ENCODE measurements around the gene ABCC3. TPM values are rescaled to one million over a fixed set of nuclear protein-coding genes. Genes with fewer than 3 reads are reported as not detected.

Gene ABCC3
- total and polyA plus RNA-seq, 2 donors (not counting 1 experiment from before 2014, with no cell fraction given) = 11.5 to 34.8 TPM

DNA sequence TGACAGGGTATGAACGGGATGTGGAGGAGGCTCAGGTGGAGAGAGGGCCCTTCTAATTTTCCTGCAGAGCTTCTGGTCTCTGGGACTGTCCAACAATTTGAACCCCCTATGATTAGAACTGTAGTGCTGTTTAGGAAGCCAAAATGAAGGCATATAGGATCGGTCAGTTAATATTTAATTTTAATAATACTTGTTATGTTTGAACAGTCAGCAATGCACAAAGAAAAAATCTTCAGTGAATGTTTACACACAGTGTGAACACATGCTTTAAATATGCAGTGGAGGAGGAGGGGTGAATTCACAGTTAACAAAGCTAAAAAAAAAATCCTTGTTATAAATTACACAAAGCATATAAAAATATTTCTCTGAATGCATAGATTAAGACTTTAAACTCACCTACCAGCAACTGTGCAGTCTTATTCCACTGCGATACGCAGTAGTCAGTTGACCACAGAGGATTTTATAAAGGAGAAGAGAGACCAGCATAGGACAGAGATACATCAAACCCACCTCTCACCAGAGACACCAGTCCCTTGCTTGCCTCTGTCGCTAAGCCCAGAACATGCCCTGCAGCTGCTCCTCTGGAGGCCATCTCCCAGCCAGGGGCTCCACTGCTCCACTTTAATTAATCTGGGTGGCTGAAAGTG lies 58.5 kb downstream of the ABCC3 start:
- no peaks in the 10 kb centered on the region for H4K20me1 ChIP-seq (ENCODE audit: control insufficient read depth, extremely low read depth, insufficient read depth, low read length)
- DNase-seq (ENCODE audit: low read depth in 2 of 2) = peak; percentile 41 to 56
- no peak overlapping the region for H3K4me3 ChIP-seq (replicated peaks in 1 of 4; ENCODE audit: control extremely low read depth in 1 of 4, insufficient read depth in 1 of 4, low read depth in 3 of 4, low read length in 4 of 4)
- H3K79me2 ChIP-seq (ENCODE audit: control insufficient read depth, insufficient read depth, low read length) = no peaks in the 10 kb centered on the region
- peak overlapping the region; percentile 16 for H3K27ac ChIP-seq (ENCODE audit: insufficient read depth, low read length)
- H3K9ac ChIP-seq (ENCODE audit: insufficient read depth, low read length) = no peak overlapping the region
- TF ChIP-seq CTCF (conservative IDR thresholded peaks at IDR 0.05 in 1 of 2, IDR thresholded peaks at IDR 0.05 in 1 of 2; ENCODE audit: low read depth in 1 of 2, low read length in 2 of 2) (no peak), EZH2 (IDR thresholded peaks at IDR 0.05; ENCODE audit: low read length, missing control alignments) (no peak)
- H3K36me3 ChIP-seq (ENCODE audit: control insufficient read depth, insufficient read depth, low read length) = peaks cover 10% of the 10 kb centered on the region
- peaks cover 38% of the 10 kb centered on the region for H3K4me1 ChIP-seq (ENCODE audit: control insufficient read depth, extremely low read depth, insufficient read depth, low read length)
- H2AFZ ChIP-seq (ENCODE audit: low read length) = no peak overlapping the region
- H3K9me3 ChIP-seq (ENCODE audit: control insufficient read depth, insufficient read depth, low read depth, low read length) = no peaks in the 10 kb centered on the region
- H3K27me3 ChIP-seq (ENCODE audit: control insufficient read depth, insufficient read depth, low read length) = no peaks in the 10 kb centered on the region
- peak overlapping the region; percentile 55 for H3K4me2 ChIP-seq (ENCODE audit: extremely low read depth, insufficient read depth, low read length)

DNA sequence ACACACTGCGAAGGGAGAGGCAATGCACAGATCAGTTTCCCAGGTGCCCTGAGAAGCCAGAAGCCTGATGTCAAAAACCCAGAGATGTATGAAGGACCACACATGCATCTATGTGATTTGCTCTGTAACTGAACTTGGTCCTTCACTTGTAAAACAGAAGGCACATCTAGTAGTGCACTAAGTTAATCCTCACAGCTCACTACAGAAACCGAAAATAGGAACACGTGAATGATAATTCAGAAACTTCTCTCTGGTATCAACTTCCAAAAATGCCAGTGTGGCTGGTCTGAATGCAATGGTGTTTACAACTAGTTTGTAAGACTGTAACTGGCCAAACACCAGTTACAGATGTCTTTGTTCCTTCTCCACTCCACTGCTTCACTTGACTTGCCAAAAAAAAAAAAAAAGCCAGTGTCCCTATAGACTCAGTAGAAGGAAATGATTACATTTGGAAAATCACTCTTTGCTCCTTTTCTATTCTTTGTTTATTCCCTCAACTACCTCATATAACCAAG lies 61.7 kb downstream of the ABCC3 start:
- Histone ChIP-seq H3K79me2 (ENCODE audit: control insufficient read depth, insufficient read depth, low read length) (no peaks in the 10 kb centered on the region), H4K20me1 (ENCODE audit: control insufficient read depth, extremely low read depth, insufficient read depth, low read length) (no peaks in the 10 kb centered on the region), H3K9me3 (ENCODE audit: control insufficient read depth, insufficient read depth, low read depth, low read length) (no peaks in the 10 kb centered on the region), H3K36me3 (ENCODE audit: control insufficient read depth, insufficient read depth, low read length) (peaks cover 15% of the 10 kb centered on the region), H3K4me1 (ENCODE audit: control insufficient read depth, extremely low read depth, insufficient read depth, low read length) (peaks cover 21% of the 10 kb centered on the region), H3K4me3 (replicated peaks in 1 of 4; ENCODE audit: control extremely low read depth in 1 of 4, insufficient read depth in 1 of 4, low read depth in 3 of 4, low read length in 4 of 4) (no peak overlapping the region), H3K27ac (ENCODE audit: insufficient read depth, low read length) (no peak overlapping the region), H2AFZ (ENCODE audit: low read length) (no peak overlapping the region), H3K4me2 (ENCODE audit: extremely low read depth, insufficient read depth, low read length) (no peak overlapping the region), H3K9ac (ENCODE audit: insufficient read depth, low read length) (no peak overlapping the region), H3K27me3 (ENCODE audit: control insufficient read depth, insufficient read depth, low read length) (no peaks in the 10 kb centered on the region)
- DNase-seq (ENCODE audit: low read depth in 2 of 2) = no peak
- TF ChIP-seq EZH2 (IDR thresholded peaks at IDR 0.05; ENCODE audit: low read length, missing control alignments) (no peak), CTCF (conservative IDR thresholded peaks at IDR 0.05 in 1 of 2, IDR thresholded peaks at IDR 0.05 in 1 of 2; ENCODE audit: low read depth in 1 of 2, low read length in 2 of 2) (no peak)

DNA sequence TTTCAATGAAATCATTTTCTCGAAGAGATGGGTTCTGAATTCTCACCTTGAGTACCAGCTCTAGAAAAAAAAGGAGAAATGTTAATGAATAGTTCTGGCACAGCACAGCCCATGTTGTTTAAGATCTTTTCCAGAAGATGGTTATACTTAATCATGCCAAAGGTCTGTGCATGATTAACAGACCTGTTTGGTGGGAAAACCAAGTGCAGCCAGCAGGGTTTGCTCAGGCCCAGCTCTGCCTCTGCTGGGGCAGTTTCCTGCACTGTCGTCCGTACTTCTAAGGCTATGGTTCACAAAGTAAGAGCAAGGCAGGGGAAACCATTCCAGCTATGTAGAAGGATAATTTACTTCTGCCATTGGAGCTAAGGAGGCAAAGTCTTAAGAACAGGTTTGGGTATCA lies 62.4 kb downstream of the ABCC3 start:
- Histone ChIP-seq H3K27ac (ENCODE audit: insufficient read depth, low read length) (no peak overlapping the region), H3K79me2 (ENCODE audit: control insufficient read depth, insufficient read depth, low read length) (no peaks in the 10 kb centered on the region), H3K4me1 (ENCODE audit: control insufficient read depth, extremely low read depth, insufficient read depth, low read length) (peaks cover 19% of the 10 kb centered on the region), H3K9me3 (ENCODE audit: control insufficient read depth, insufficient read depth, low read depth, low read length) (no peaks in the 10 kb centered on the region), H3K4me2 (ENCODE audit: extremely low read depth, insufficient read depth, low read length) (no peak overlapping the region), H4K20me1 (ENCODE audit: control insufficient read depth, extremely low read depth, insufficient read depth, low read length) (no peaks in the 10 kb centered on the region), H2AFZ (ENCODE audit: low read length) (no peak overlapping the region), H3K4me3 (replicated peaks in 1 of 4; ENCODE audit: control extremely low read depth in 1 of 4, insufficient read depth in 1 of 4, low read depth in 3 of 4, low read length in 4 of 4) (no peak overlapping the region), H3K36me3 (ENCODE audit: control insufficient read depth, insufficient read depth, low read length) (peaks cover 15% of the 10 kb centered on the region), H3K9ac (ENCODE audit: insufficient read depth, low read length) (no peak overlapping the region), H3K27me3 (ENCODE audit: control insufficient read depth, insufficient read depth, low read length) (no peaks in the 10 kb centered on the region)
- DNase-seq (ENCODE audit: low read depth in 2 of 2) = no peak
- no peak for TF ChIP-seq EZH2 (IDR thresholded peaks at IDR 0.05; ENCODE audit: low read length, missing control alignments)
- TF ChIP-seq CTCF (conservative IDR thresholded peaks at IDR 0.05 in 1 of 2, IDR thresholded peaks at IDR 0.05 in 1 of 2; ENCODE audit: low read depth in 1 of 2, low read length in 2 of 2) = no peak
